Breast epithelium (tissue), 4 donors: Measurements from ENCODE around the gene CORO7. TPM values are rescaled to one million over a fixed set of nuclear protein-coding genes. Genes with fewer than 3 reads are reported as not detected.

Experiments used
- DNase-seq, 2 donors: peaks; one replicate each; pipeline ENCODE4 v3.0.0-alpha.2; 2019; ENCODE audit warnings: low spot score in 2 of 2
- H3K27ac ChIP-seq, 2 donors: fragments of 200-600 bp; sonication (generic) in 1 of 2; one replicate each; pipeline ENCODE4 v1.5.1; 2016 to 2019; ENCODE audit warnings: mild to moderate bottlenecking in 1 of 2
- H3K27me3 ChIP-seq, 2 donors: fragments of 200-600 bp; sonication (generic) in 1 of 2; one replicate each; pipeline versions ENCODE4 v1.5.1 to v1.6.0; 2017 to 2019; ENCODE audit warnings: control low read depth in 1 of 2, mild to moderate bottlenecking in 1 of 2
- H3K36me3 ChIP-seq: fragments of 200-600 bp; one replicate; pipeline ENCODE4 v1.5.1; 2019
- H3K4me1 ChIP-seq, 2 donors: fragments of 200-600 bp; sonication (generic); one replicate each; pipeline ENCODE4 v1.5.1; 2016 to 2019; ENCODE audit warnings: control low read depth in 1 of 2
- H3K4me3 ChIP-seq, 3 donors: fragments of 200-600 bp; sonication (generic); 1 replicate in 2 of 3; 2 replicates in 1 of 3; pipeline ENCODE4 v1.5.1; 2016 to 2019; ENCODE audit warnings: mild to moderate bottlenecking in 3 of 3, moderate library complexity in 2 of 3
- H3K9me3 ChIP-seq, 2 donors: fragments of 200-600 bp; sonication (generic) in 1 of 2; one replicate each; pipeline ENCODE4 v1.5.1; 2016 to 2019; ENCODE audit warnings: control low read depth in 1 of 2
- CTCF ChIP-seq, 3 donors: fragments of 450-650 bp; IDR thresholded peaks; one replicate each; pipeline ENCODE4 v1.5.1; 2016 to 2017; ENCODE audit warnings: antibody characterized with exemption in 3 of 3, mild to moderate bottlenecking in 3 of 3, moderate library complexity in 3 of 3
- POLR2A ChIP-seq: fragments of 450-650 bp; IDR thresholded peaks from one replicate; pipeline ENCODE4 v1.6.1; 2016; ENCODE audit warnings: antibody characterized with exemption, mild to moderate bottlenecking, moderate library complexity
- POLR2AphosphoS5 ChIP-seq, 3 donors: sonication (generic); formaldehyde crosslinking; IDR thresholded peaks; one replicate each; pipeline ENCODE4 v1.6.1; 2017; ENCODE audit warnings: antibody characterized with exemption in 3 of 3
- intact Hi-C: fragments of 100-400 bp; cut with DNase I; formaldehyde crosslinking; loops from one replicate; pipeline ENCODE4 v1.15.1; 2023; ENCODE audit warnings: low total_unique reads
- total RNA-seq, 3 donors: library from RNA; depleted of rRNA; stranded (reverse); fragments of >200 nt; gene quantifications; one replicate each; pipeline ENCODE4 v1.1.0, GENCODE V29; 2016

Gene CORO7
- total RNA-seq, 3 donors from 2014 or later = 19.7 to 25.9 (median 22.7) TPM

- Histone ChIP-seq H3K36me3 (no peaks in the 10 kb centered on the region), H3K4me1 (peaks cover 6 to 16% of the 10 kb centered on the region in 2 donors), H3K27ac (no peak overlapping the region), H3K9me3 (no peaks in the 10 kb centered on the region), H3K27me3 (no peaks in the 10 kb centered on the region), H3K4me3 (no peak overlapping the region)
- DNase-seq = peak; percentile 74 to 84
- intact Hi-C loops = no loop called here
- TF ChIP-seq POLR2A (no peak), CTCF (IDR thresholded peaks at IDR 0.05) (peak; percentile 91 to 94 (median 91)), POLR2AphosphoS5 (IDR thresholded peaks at IDR 0.05) (peak in 1 of 3 donors; percentile 37)
These were observed 86.0 kb downstream of the CORO7 start for GRCh38 chr16:4330277-4330874.

- DNase-seq = no peak
- no peak for TF ChIP-seq POLR2A
- no peak for TF ChIP-seq POLR2AphosphoS5 (IDR thresholded peaks at IDR 0.05)
- TF ChIP-seq CTCF (IDR thresholded peaks at IDR 0.05) = no peak
- Histone ChIP-seq H3K4me1 (peaks cover 14 to 27% of the 10 kb centered on the region in 2 donors), H3K36me3 (no peaks in the 10 kb centered on the region), H3K27me3 (no peaks in the 10 kb centered on the region), H3K27ac (peak overlapping the region; percentile 88 to 96), H3K9me3 (no peaks in the 10 kb centered on the region), H3K4me3 (peak overlapping the region in 1 of 3 donors; percentile 70)
- intact Hi-C loops = loop anchor here (10.0 kb wide), 1 partner anchor 54 kb away; the partner anchor contains the start of gene TFAP4
These were observed 87.3 kb downstream of the CORO7 start for GRCh38 chr16:4328782-4329775.

GRCh38 chr16:4328046-4328781 lies 88.2 kb downstream of the CORO7 start:
- Histone ChIP-seq H3K27me3 (no peaks in the 10 kb centered on the region), H3K36me3 (no peaks in the 10 kb centered on the region), H3K9me3 (no peaks in the 10 kb centered on the region), H3K4me3 (peak overlapping the region; percentile 45 to 70 (median 63)), H3K27ac (peak overlapping the region; percentile 88 to 96), H3K4me1 (peaks cover 18 to 36% of the 10 kb centered on the region in 2 donors)
- intact Hi-C loops = loop anchor here (10.0 kb wide), 1 partner anchor 53 kb away; the partner anchor contains the start of gene TFAP4
- TF ChIP-seq CTCF (IDR thresholded peaks at IDR 0.05) (peak; percentile 39 to 69 (median 60)), POLR2AphosphoS5 (IDR thresholded peaks at IDR 0.05) (peak in 1 of 3 donors; percentile 43), POLR2A (no peak)
- DNase-seq = peak; percentile 76 to 84

- Histone ChIP-seq H3K27me3 (no peaks in the 10 kb centered on the region), H3K9me3 (no peaks in the 10 kb centered on the region), H3K36me3 (no peaks in the 10 kb centered on the region), H3K27ac (peak overlapping the region; percentile 88 to 96), H3K4me3 (peak overlapping the region; percentile 45 to 70 (median 63)), H3K4me1 (peaks cover 18 to 37% of the 10 kb centered on the region in 2 donors)
- no peak for TF ChIP-seq POLR2AphosphoS5 (IDR thresholded peaks at IDR 0.05)
- DNase-seq = no peak
- intact Hi-C loops = loop anchor here (10.0 kb wide), 1 partner anchor 53 kb away; the partner anchor contains the start of gene TFAP4
These were observed 88.9 kb downstream of the CORO7 start for GRCh38 chr16:4327386-4328045.
